ENCODE data around the gene DTNBP1. TPM values are rescaled to one million over a fixed set of nuclear protein-coding genes. Genes with fewer than 3 reads are reported as not detected.
"Not testable (repeated sequence)": the region's sequence is repeated elsewhere in the genome, so short reads cannot be mapped to it uniquely, and the experiment has no call there.

Gene DTNBP1
- polyA plus RNA-seq, 3 donors: 21.3 to 26.4 (median 22.2) TPM

- DNase-seq (ENCODE audit: extremely low read depth in 1 of 11, low read depth in 9 of 11, low spot score in 4 of 11): peak in 5 of 11 donors; percentile 15 to 39 (median 23)
These were observed 12.0 kb upstream of the DTNBP1 start for GRCh38 chr6:15674690-15675386.

- DNase-seq (ENCODE audit: extremely low read depth in 1 of 11, low read depth in 9 of 11, low spot score in 4 of 11): no peak
These were observed 10.8 kb upstream of the DTNBP1 start for GRCh38 chr6:15673666-15674065.

- DNase-seq (ENCODE audit: extremely low read depth in 1 of 11, low read depth in 9 of 11, low spot score in 4 of 11): no peak
These were observed 10.0 kb upstream of the DTNBP1 start for GRCh38 chr6:15672818-15673217.

- DNase-seq (ENCODE audit: extremely low read depth in 1 of 11, low read depth in 9 of 11, low spot score in 4 of 11): no peak
These were observed 9.5 kb upstream of the DTNBP1 start for GRCh38 chr6:15672291-15672690.

- DNase-seq (ENCODE audit: extremely low read depth in 1 of 11, low read depth in 9 of 11, low spot score in 4 of 11): no peak
These were observed 6.1 kb upstream of the DTNBP1 start for GRCh38 chr6:15668918-15669317.

GRCh38 chr6:15666896-15667295 lies 4.1 kb upstream of the DTNBP1 start:
- not testable (repeated sequence) for DNase-seq (ENCODE audit: extremely low read depth in 1 of 11, low read depth in 9 of 11, low spot score in 4 of 11)

- no peak for DNase-seq (ENCODE audit: extremely low read depth in 1 of 11, low read depth in 9 of 11, low spot score in 4 of 11)
These were observed 2.4 kb upstream of the DTNBP1 start for GRCh38 chr6:15665237-15665636.

GRCh38 chr6:15663130-15663871 lies 473 bp upstream of the DTNBP1 start:
- no peak for DNase-seq (ENCODE audit: extremely low read depth in 1 of 11, low read depth in 9 of 11, low spot score in 4 of 11)

- peak in 5 of 11 donors; percentile 7 to 54 (median 16) for DNase-seq (ENCODE audit: extremely low read depth in 1 of 11, low read depth in 9 of 11, low spot score in 4 of 11)
These were observed 939 bp downstream of the DTNBP1 start for GRCh38 chr6:15661853-15662325.

GRCh38 chr6:15659181-15659580 lies 3.6 kb downstream of the DTNBP1 start:
- DNase-seq (ENCODE audit: extremely low read depth in 1 of 11, low read depth in 9 of 11, low spot score in 4 of 11): no peak

GRCh38 chr6:15658181-15658744 lies 4.6 kb downstream of the DTNBP1 start:
- no peak for DNase-seq (ENCODE audit: extremely low read depth in 1 of 11, low read depth in 9 of 11, low spot score in 4 of 11)

GRCh38 chr6:15657290-15657689 lies 5.5 kb downstream of the DTNBP1 start:
- no peak for DNase-seq (ENCODE audit: extremely low read depth in 1 of 11, low read depth in 9 of 11, low spot score in 4 of 11)

GRCh38 chr6:15656145-15656544 lies 6.7 kb downstream of the DTNBP1 start:
- DNase-seq (ENCODE audit: extremely low read depth in 1 of 11, low read depth in 9 of 11, low spot score in 4 of 11): no peak

- DNase-seq (ENCODE audit: extremely low read depth in 1 of 11, low read depth in 9 of 11, low spot score in 4 of 11): no peak
These were observed 8.6 kb downstream of the DTNBP1 start for GRCh38 chr6:15654250-15654649.

GRCh38 chr6:15653581-15653980 lies 9.2 kb downstream of the DTNBP1 start:
- no peak for DNase-seq (ENCODE audit: extremely low read depth in 1 of 11, low read depth in 9 of 11, low spot score in 4 of 11)

- not testable (repeated sequence) for DNase-seq (ENCODE audit: extremely low read depth in 1 of 11, low read depth in 9 of 11, low spot score in 4 of 11)
These were observed 12.7 kb downstream of the DTNBP1 start for GRCh38 chr6:15650004-15650559.

- DNase-seq (ENCODE audit: extremely low read depth in 1 of 11, low read depth in 9 of 11, low spot score in 4 of 11): no peak
These were observed 17.9 kb downstream of the DTNBP1 start for GRCh38 chr6:15644904-15645303.

- no peak for DNase-seq (ENCODE audit: extremely low read depth in 1 of 11, low read depth in 9 of 11, low spot score in 4 of 11)
These were observed 19.3 kb downstream of the DTNBP1 start for GRCh38 chr6:15643542-15643941.

- no peak for DNase-seq (ENCODE audit: extremely low read depth in 1 of 11, low read depth in 9 of 11, low spot score in 4 of 11)
These were observed 20.6 kb downstream of the DTNBP1 start for GRCh38 chr6:15642276-15642675.

GRCh38 chr6:15638373-15638772 lies 24.5 kb downstream of the DTNBP1 start:
- no peak for DNase-seq (ENCODE audit: extremely low read depth in 1 of 11, low read depth in 9 of 11, low spot score in 4 of 11)

All from renal cortex interstitium (tissue), 11 donors.